ENCODE measurements around the gene VAV1. TPM values are rescaled to one million over a fixed set of nuclear protein-coding genes. Genes with fewer than 3 reads are reported as not detected.

Gene VAV1
- total RNA-seq, 1 donor from 2014 or later: 36.2 TPM

- DNase-seq (no peak), ATAC-seq (no peak)
- intact Hi-C loops (cut with DNase I): no loop called here
- no peaks in the 10 kb centered on the region for H3K36me3 ChIP-seq
- H3K27ac ChIP-seq: no peak overlapping the region
- H3K4me3 ChIP-seq: no peak overlapping the region
- peaks cover 6% of the 10 kb centered on the region for H3K4me1 ChIP-seq
- H3K9me3 ChIP-seq: peaks cover 13% of the 10 kb centered on the region
- no peak for TF ChIP-seq CTCF (IDR thresholded peaks at IDR 0.05)
- peaks cover 3% of the 10 kb centered on the region for H3K27me3 ChIP-seq (ENCODE audit: low read depth)
Observed at GRCh38 chr19:6890938-6891337, 118.4 kb downstream of the VAV1 start.

GRCh38 chr19:6891761-6892385, 119.4 kb downstream of the VAV1 start:
- no peak overlapping the region for H3K27ac ChIP-seq
- peak in 1 of 2 donors; percentile 28 for ATAC-seq
- no peaks in the 10 kb centered on the region for H3K36me3 ChIP-seq

GRCh38 chr19:6894313-6894712, 121.8 kb downstream of the VAV1 start:
- Histone ChIP-seq H3K36me3 (no peaks in the 10 kb centered on the region), H3K27ac (no peak overlapping the region), H3K4me1 (no peaks in the 10 kb centered on the region), H3K27me3 (ENCODE audit: low read depth) (peaks cover 3% of the 10 kb centered on the region), H3K9me3 (peaks cover 9% of the 10 kb centered on the region), H3K4me3 (no peak overlapping the region)
- no peak for TF ChIP-seq CTCF (IDR thresholded peaks at IDR 0.05)
- DNase-seq (no peak), ATAC-seq (no peak)
- intact Hi-C loops (cut with DNase I): no loop called here

More at GRCh38 chr19:6891761-6892385, 119.4 kb downstream of the VAV1 start:
- Histone ChIP-seq H3K4me1 (peaks cover 4% of the 10 kb centered on the region), H3K9me3 (peaks cover 13% of the 10 kb centered on the region), H3K27me3 (ENCODE audit: low read depth) (peaks cover 3% of the 10 kb centered on the region), H3K4me3 (no peak overlapping the region)
- TF ChIP-seq CTCF (IDR thresholded peaks at IDR 0.05): no peak
- DNase-seq: no peak
- intact Hi-C loops (cut with DNase I): no loop called here

- no peak for DNase-seq
- no peaks in the 10 kb centered on the region for H3K36me3 ChIP-seq
- TF ChIP-seq CTCF (IDR thresholded peaks at IDR 0.05): no peak
- H3K4me3 ChIP-seq: no peak overlapping the region
- no peak overlapping the region for H3K27ac ChIP-seq
- intact Hi-C loops (cut with DNase I): no loop called here
- no peaks in the 10 kb centered on the region for H3K4me1 ChIP-seq
- ATAC-seq: no peak
- H3K27me3 ChIP-seq (ENCODE audit: low read depth): no peaks in the 10 kb centered on the region
- H3K9me3 ChIP-seq: peaks cover 23% of the 10 kb centered on the region
Observed at GRCh38 chr19:6903446-6903845, 130.9 kb downstream of the VAV1 start.

- TF ChIP-seq CTCF (IDR thresholded peaks at IDR 0.05): no peak
Observed at GRCh38 chr19:6906559-6907060, 134.1 kb downstream of the VAV1 start.

More at GRCh38 chr19:6906559-6907060, 134.1 kb downstream of the VAV1 start:
- peaks cover 18% of the 10 kb centered on the region for H3K9me3 ChIP-seq
- no peak overlapping the region for H3K4me3 ChIP-seq
- H3K27me3 ChIP-seq (ENCODE audit: low read depth): no peaks in the 10 kb centered on the region
- H3K27ac ChIP-seq: no peak overlapping the region
- no peaks in the 10 kb centered on the region for H3K36me3 ChIP-seq
- no peaks in the 10 kb centered on the region for H3K4me1 ChIP-seq
- DNase-seq (no peak), ATAC-seq (no peak)
- intact Hi-C loops (cut with DNase I): no loop called here

Small RNA genes within 50 kb of the gene (microRNA-seq; reads per million reads assigned to microRNA genes)
- gene MIR6791 (ENCODE audit: borderline number of aligned reads): not detected

Other genes with a start within 250 kb of the VAV1 start
- gene TNFSF9, start 241.7 kb upstream of the VAV1 start, total RNA-seq: 4.1 TPM
- 2.6 TPM for gene CD70, start 181.6 kb upstream of the VAV1 start, total RNA-seq
- gene TNFSF14, start 102.5 kb upstream of the VAV1 start, total RNA-seq: 3.3 TPM
- gene C3, start 52.1 kb upstream of the VAV1 start, total RNA-seq: 1,321 TPM
- gene GPR108, start 35.1 kb upstream of the VAV1 start, total RNA-seq: 87.0 TPM
- 65.8 TPM for gene TRIP10, start 33.0 kb upstream of the VAV1 start, total RNA-seq
- gene SH2D3A, start 5.3 kb upstream of the VAV1 start, total RNA-seq: 21.2 TPM
- 1.8 TPM for gene ADGRE1, start 114.9 kb downstream of the VAV1 start, total RNA-seq
- gene MBD3L2B, start 248.7 kb downstream of the VAV1 start, total RNA-seq: not detected

Data from lower lobe of right lung (tissue), 2 donors.